DMS 273 (cell line): Measurements from ENCODE around the gene TBL1XR1.

Experiments used
- DNase-seq: peaks from one replicate; lab custom pipeline; 2025; ENCODE audit not compliant: unreplicated experiment; lab: John Stamatoyannopoulos, UW

Gene TBL1XR1

DNA sequence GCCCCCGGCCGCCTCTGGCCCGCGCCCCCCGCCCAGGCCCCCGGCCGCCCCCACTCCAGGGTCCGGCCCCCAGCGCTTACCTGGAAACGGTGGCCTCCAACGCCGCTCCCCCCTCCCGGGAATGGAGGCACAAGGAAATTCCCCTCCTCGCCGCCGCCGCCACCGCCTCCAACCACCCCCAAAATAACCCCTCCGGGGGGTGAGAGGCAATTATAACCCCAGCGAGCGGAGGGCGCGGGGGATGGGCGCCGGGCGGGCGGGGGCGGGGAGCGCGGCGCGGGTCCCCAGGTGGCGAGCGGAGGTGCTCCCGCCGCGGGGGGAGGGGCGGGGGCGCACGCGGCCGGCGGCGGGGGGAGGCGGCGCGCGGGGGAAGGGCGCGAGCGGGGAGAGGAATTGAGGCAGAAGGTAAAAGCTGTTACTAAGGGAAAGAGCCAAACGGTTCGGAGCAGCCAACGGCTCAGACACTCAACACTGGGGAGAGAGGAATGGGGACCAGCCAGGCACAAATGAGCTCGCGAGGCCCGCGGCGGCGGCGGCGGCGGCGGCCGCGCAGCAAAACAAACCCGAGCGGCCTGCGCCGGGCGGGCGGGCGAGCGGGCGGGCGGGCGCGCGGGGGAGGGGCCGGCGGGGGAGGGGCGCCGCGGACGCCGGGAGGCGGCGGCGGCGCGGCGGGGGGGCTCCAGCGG lies at the start of gene TBL1XR1:
TSS of gene TBL1XR1 (minus strand) at position 442 of the 686 bp plus-strand sequence. CDS start 132,505 bp downstream, outside the sequence.
- DNase-seq: peak; percentile 97

GRCh38 chr3:177245250-177245649 lies 48.0 kb upstream of the TBL1XR1 start:
- DNase-seq: no peak

DNA sequence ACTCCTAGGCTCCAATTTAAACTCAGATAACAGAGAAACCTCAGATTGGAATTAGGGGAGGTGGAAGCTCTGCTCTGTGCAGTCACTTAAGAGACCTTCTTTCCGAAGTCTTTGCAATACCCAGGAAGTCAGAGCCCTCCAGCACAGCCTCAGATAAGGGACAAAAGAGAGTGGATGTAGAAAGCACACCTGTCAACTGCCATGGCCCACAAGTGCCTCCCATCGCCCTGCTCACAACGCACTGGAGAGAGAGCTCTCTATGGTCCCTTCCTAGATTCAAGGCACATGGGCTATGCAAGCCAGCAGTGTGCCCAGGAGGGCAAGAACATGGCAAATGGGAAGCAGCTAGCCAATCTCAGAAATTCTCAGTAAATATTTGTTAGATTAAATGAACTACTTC lies 47.3 kb upstream of the TBL1XR1 start:
- no peak for DNase-seq

DNA sequence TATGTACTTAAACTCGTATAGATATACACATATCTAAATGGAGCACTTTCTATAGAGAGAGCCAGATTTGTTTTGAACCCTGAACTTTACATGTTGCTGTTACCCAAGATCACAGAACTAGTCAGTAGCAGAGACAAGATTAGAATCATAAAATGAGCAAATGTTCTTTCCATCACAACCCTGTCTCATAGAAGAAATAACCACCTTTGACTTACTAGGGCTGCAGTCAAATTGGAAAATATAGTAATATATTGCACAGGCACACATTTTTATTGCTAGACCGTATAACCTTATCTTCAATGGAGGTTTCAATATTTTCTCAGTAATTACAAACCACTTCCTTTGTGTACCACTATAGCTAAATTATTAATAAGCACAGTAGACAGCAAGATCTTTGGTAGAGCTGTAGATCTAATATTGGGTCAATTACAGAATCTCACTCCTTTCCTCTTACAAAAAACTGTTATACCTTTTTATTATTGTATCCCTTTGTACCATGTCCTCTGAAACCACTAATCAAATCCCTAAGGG lies 41.5 kb upstream of the TBL1XR1 start:
- no peak for DNase-seq

DNA sequence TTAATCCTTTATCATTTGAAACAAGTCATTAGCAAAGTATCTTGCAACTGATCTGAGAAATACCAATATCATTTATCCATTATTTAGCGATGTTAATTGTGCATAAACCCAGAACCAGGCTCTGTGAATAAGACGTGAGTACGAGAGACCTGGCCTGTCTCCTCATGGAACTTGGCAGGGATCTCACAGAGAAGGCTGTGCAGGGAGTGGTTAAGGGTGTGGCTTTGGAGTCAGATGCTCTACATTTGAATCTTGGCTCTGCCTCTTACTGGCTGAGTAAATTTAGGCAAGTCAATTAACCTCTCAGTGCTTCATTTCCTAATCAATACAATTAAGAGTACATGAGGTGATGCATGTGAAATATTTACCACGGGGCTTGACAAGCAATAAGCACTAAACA lies 39.9 kb upstream of the TBL1XR1 start:
- DNase-seq: no peak

- no peak for DNase-seq
These were observed 39.4 kb upstream of the TBL1XR1 start for GRCh38 chr3:177236704-177237103.

GRCh38 chr3:177234121-177234520 lies 36.8 kb upstream of the TBL1XR1 start:
- DNase-seq: no peak

GRCh38 chr3:177231242-177231641 lies 34.0 kb upstream of the TBL1XR1 start:
- no peak for DNase-seq

- DNase-seq: no peak
These were observed 33.4 kb upstream of the TBL1XR1 start for GRCh38 chr3:177230641-177231040.

GRCh38 chr3:177229791-177230190 lies 32.5 kb upstream of the TBL1XR1 start:
- DNase-seq: no peak

- no peak for DNase-seq
These were observed 31.4 kb upstream of the TBL1XR1 start for GRCh38 chr3:177228601-177229190.

DNA sequence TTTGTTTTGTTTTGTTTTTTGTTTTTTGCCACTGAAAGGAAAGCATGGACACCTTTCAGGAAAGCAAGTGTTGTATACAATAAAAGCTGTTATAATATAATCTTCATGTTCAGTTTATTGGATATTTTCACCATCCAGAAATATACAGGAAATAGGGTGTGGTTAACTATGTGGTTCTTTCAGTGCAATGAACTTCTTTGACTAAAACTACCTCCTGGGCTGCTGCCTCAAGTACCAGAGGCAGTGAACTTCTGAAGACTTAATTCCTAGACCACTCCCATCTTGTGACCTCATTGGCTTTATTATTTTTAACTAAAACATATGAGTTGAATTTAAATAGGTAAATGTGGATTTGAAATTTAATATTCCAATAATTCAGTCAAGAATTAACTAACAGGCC lies 27.1 kb upstream of the TBL1XR1 start:
- DNase-seq: no peak

DNA sequence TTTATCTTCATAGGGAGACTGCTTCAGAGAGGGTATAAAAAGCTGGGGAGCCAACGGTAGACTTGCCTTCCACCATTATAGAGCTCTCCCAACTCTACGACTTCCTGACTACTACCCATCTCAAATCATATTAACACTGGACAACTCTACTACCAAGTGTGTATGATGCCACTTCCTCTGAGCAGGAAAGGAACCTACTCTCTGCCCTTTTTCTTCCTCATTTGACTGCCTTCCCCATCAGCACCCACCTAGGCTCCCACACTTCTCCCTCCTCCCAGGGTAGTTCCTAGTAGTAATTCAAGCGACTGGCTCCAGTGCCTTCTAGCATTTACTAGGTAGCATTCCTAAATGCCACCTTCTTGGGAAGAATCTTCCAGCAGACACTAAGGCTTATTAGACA lies 24.5 kb upstream of the TBL1XR1 start:
- DNase-seq: no peak

- DNase-seq: no peak
These were observed 23.1 kb upstream of the TBL1XR1 start for GRCh38 chr3:177220136-177220974.

GRCh38 chr3:177213801-177214535 lies 16.7 kb upstream of the TBL1XR1 start:
- no peak for DNase-seq

GRCh38 chr3:177212756-177213155 lies 15.5 kb upstream of the TBL1XR1 start:
- no peak for DNase-seq

GRCh38 chr3:177212278-177212610 lies 15.0 kb upstream of the TBL1XR1 start:
- no peak for DNase-seq

DNA sequence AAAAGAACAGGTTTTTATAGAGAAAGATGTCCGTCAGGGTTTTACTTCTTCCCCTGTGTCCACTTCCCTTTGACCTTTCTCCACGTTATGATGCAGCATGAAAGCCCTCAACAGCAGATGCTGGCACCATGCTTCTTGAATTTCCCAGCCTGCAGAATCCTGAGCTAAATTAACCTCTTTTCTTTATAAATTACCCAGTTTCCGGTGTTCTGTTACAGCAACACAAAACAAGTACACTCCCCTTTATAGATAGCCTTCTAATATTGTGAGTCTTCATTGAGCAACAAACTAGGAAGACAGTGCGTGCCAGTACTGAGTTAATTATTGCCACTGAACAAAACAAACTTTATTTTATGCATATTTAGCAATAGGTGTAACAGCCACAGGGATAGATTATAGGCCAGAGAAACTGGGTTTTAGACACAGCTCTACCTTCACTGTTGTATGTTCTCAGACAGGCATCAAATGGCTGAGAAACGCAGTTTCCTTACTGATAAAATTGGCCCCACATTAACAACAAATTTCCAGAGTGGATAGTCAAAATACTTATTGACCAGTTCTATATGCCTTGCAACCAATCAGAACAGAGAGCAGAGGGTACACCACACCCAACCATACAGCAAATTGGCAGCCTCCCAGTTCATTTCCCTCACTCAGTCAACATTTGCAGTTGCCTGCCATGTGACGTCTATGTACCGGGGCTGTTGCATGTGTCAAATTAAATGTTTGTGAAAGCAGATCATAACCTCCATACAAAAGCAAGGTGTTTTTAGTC lies 14.4 kb upstream of the TBL1XR1 start:
- peak; percentile 51 for DNase-seq

DNA sequence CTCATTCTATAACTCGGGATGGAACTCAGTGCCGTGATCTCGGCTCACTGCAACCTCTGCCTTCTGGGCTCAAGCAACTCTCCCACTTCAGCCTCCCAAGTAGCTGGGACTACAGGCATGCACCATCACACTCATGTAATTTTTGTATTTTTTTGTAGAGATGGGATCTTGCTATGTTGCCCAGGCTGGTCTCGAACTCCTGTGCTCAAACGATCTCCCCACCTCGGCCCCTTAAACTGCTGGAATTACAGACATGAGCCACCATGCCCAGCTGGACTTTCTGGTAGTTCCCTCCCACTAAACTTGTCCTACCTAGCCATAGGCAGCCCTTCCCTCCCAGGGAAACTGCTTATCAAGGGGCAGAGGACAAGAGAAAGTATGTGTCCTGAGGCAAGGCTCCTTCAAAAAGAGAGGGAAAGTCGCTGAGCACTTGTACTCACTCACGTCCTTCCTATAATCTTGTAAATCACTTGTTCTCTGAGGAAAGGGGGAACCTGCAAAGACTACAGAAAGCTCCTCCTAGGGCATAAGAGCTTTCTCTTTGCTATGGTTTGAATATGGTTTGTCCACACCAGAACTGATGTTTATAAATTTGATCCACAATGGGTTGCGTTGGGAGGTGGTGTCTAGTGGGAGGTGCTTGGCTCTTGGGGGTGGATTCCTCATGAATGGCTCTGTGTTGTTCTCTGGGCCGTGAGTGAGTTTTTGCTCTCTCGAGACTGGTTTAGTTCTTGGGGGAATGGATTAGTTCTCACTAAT lies 13.6 kb upstream of the TBL1XR1 start:
- no peak for DNase-seq

DNA sequence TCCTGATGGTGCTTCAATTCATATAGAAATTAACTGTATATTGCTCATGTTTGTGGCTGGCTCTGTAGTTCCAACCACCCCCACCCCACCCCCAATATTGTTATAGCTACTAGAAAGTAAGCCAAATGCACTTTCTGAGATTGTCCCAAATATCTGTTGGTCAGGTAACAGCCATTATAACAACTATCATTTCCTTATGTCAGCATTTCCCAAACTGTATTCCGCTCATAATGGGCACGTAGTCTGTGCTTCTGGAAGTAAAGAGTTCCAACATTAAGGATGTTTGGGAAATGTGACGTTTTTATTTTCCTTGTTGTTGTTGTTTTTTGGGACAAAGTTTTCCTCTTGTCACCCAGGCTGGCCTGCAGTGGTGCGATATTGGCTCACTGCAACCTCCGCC lies 12.2 kb upstream of the TBL1XR1 start:
- DNase-seq: no peak
